ENCODE results near the gene CHN1. TPM values are rescaled to one million over a fixed set of nuclear protein-coding genes. Genes with fewer than 3 reads are reported as not detected.

The CHN1 gene
- total RNA-seq, 2 donors from 2014 or later: 6.7 to 9.4 TPM

DNA sequence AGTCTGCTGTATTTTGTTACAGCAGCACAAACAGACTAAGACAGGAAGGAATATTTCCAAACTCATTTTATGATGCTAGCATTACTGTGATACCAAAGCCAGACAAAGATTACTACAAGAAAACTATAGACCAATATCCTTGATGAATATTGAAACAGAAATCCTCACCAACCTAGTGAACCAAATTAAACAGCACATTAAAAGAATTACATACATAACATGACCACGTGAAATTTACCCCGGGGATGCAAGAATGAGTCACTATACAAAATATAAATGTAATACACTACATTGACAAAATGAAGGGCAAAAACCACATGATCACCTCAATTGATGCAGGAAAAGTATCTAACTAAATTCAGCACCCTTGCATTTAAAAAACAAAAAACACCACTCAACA is 112.6 kb downstream of the CHN1 start:
- no peak for ATAC-seq
- no peak for DNase-seq
- intact Hi-C loops (cut with DNase I): no loop called here

DNA sequence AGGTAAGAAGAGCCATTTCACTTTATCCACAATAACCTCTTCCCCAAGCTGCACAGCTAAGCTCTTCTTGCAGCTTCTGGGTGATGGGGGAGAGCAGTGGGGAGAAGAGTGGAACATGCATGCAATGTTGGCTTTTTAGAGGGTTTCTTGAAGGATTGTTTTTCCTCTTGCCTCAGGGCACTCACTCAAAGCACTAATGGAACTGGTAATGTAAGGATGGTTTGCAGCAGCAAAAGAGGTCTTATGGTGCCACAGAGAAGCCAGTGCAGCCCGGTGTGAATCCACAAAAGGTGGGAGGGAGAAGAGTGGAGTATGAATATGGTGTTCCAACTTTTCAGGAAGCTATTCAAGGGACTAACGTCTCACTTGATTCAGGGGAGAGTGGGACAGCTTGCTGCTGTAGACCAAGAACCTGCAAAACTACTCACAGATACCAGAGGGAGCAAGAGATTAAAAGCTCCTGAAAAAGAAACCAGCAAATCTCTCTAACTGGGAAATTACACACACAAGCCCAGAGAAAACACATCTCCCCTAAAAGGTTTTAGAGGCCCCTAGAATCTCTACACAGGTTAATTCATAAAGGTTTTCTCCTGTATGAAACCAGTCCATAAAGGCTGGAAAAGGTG is 116.4 kb downstream of the CHN1 start:
- ATAC-seq (no peak), DNase-seq (no peak)
- intact Hi-C loops (cut with DNase I): no loop called here

DNA sequence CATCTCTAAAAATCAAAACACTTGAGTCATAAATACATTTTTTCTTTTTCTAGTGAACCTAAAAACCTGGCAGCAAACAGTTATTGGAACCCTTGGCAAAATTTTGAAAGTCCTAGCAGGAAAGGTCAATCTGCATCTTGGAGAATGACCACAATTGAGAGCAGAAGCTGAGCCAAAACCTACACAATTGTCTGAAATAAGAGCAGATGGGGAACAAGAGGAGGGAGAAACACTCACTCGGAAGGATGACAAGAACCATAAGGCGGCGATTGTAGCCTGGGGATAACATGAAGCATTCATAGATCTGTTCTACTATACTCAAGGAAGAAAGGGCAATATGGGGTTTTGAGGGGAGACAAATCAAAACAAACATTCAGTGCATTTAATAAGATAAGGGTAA is 117.0 kb downstream of the CHN1 start:
- no peak for DNase-seq
- no peak for ATAC-seq
- intact Hi-C loops (cut with DNase I): no loop called here

DNA sequence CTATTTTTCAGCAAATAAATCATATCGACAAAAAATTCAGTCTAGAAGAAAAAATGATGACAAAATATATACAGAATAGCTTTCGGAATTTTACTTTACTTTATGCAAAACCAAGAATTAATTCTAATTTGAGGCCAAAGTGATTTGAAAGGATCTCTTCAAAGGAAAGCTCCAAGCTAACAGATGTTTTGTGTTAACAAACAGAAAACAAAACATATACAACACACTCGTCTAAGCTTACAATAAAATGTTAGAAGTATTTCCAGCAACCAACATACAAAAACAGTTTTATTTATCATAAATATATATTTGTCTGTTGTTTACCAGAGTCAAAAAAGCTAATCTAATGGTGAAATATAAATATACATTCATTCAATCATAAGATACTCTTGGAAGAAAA is 122.8 kb downstream of the CHN1 start:
- DNase-seq: no peak
- ATAC-seq: no peak
- intact Hi-C loops (cut with DNase I): no loop called here

DNA sequence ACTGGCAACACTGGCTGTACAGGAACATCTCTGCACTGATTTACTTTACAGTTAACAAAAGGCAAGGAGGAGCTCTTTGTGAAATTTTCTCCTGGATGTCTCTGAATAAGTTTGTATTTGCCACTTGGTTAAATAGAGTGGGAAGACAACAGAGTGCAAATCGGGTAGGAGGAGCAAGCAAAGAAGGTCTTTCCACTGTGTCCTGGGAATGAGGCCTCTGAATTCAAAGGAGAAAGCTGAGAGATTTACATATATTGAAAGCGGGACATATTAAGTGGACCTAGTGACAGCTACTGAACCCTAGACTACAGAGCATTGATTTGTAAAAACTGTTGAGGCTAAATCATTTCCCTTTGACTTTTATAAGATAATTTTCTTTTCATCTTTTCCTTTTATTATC is 123.5 kb downstream of the CHN1 start:
- intact Hi-C loops (cut with DNase I): no loop called here
- ATAC-seq: no peak

DNA sequence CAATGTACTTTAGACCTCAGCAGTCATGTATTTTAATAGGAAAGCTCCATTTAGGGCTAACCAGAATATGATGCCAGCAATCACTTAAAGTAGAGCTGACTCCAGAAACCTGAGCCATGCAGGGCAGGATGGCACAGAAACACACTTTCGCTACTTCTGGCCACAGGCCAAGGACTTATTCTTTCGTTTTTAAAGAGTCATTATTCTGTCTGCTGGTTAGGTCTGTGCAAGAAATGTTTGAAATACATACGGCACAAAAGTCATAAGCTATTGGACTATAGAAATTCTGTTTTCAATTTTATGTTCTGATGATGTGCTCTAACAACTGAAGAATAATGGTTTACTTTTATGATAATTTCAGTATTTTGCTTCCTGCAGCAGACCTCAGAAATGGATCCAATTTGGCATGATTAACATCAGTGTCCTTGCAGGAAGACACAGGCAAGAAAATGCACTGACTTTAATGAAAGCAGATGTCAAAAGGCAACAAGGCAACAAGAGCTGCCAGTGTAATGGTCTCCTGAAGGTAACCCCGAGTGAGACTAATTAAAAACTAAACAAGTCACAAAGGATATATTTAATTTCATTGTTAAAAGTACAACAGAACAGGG is 126.5 kb downstream of the CHN1 start:
- peak in 1 of 2 donors; percentile 24 for ATAC-seq
- DNase-seq: peak; percentile 29
- intact Hi-C loops (cut with DNase I): no loop called here

More for the DNA sequence above, 123.5 kb downstream of the CHN1 start:
- DNase-seq: no peak

DNA sequence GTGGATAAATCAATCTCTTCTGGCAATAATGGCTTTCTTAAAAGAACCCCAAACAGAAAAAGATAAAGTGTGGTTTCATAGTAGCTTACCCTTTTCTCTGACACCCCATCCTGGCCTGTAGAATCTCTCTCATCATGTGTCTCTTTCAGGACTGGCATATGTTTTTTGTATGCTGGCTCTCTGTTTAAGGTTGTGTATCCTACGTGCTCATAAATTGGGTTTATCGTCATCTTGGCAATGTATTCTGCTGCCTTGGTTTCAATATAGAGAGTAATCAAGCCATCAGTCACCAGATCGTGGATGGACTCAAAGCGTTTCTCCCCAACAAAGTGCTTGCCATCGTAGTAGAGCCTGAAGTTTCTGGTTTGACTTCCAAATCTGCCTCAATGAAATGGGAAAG is 127.4 kb downstream of the CHN1 start:
- intact Hi-C loops (cut with DNase I): no loop called here
- ATAC-seq (no peak), DNase-seq (no peak)

DNA sequence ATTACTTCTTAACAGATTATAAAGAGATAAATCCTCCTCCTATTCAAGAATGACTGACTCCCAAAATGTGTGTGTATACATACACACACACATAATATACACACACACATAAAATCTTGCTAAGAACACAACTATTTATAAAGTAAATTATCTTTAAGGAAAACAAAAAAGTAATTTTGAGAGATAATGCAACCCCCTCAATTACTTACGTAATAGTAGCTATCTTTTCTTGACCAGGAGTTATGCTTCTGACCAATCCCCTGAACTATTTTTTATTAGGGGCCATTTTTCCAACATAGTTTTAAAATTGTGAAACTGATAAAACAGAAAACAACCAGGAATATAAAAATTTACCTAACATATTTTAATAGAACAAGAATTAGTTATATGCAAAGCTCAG is 127.9 kb downstream of the CHN1 start:
- no peak for ATAC-seq

DNA sequence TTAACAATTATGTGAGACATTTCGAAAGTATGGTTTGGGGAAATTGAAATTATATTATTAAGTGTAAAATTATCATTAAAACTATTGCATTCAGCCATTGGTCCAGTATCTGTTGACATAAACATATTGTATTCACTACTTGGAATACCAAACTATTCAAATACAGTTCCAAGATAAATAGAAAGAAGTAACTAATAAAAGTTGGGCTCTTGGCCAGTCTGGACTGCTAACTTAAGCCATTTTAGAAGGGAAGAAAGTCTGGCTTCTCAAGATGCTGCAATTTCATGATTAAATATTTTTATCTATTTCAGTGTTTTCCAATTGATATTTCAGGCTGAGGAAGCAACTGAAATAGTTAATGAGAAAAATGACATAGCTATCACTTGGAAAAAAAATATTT is 131.1 kb downstream of the CHN1 start:
- ATAC-seq (no peak), DNase-seq (no peak)
- intact Hi-C loops (cut with DNase I): no loop called here

More for the DNA sequence above, 127.9 kb downstream of the CHN1 start:
- no peak for DNase-seq
- intact Hi-C loops (cut with DNase I): no loop called here

DNA sequence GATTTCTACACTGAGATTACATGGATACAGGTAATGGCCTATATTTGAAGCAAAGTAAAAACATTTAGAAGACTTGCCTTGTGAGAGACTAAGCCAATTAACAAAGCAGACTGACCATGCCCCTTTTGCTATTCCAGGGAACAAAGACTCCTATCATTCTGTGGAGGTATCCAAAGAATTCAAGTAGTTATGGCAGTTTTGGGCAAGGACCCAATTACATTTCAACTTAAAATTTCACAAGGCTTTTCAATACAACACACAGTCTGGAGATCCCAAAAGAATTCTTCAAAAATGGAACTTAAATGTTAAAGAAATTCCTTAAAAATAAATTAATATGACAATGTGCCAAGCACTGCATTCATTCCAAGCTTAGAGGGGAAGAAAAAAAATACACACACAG is 131.7 kb downstream of the CHN1 start:
- intact Hi-C loops (cut with DNase I): no loop called here
- no peak for DNase-seq

DNA sequence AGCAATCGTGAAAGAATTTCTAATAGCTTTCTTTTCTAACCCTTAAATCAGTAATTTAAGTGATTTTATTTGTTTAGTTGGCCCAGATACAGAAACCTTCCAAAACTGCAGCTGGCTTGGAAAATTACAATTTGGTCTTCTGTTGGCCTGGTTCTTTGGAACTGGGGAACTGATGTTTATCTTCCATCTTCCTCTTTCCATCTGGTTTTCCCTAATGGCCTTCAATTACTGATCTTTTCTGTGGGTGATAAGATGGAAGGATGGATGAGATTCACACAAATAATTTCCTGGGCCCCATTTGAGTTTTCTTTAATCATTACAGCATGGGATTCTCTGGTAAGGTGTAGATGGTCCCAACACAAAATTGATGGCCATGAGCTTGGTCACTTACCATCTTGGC is 134.4 kb downstream of the CHN1 start:
- intact Hi-C loops (cut with DNase I): no loop called here
- DNase-seq (no peak), ATAC-seq (no peak)

More for the DNA sequence above, 131.7 kb downstream of the CHN1 start:
- no peak for ATAC-seq

DNA sequence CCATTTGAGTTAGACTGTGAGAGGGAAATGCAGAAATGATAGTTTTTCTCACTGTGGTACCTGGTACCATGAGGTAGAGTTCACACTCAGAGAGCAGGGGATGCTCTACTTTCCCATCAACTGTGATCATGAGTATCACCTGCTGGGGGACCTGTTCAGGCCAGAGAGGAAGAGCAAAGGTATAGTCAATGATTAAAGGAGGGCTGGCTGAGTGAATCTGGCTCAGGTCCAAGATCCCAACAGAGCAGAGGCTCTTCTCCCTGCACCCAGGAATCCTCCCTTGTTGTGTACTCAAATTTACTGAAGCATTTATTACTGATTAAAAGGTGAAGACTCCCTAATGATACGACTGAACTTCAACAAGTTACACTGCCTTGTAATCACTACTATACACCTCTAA is 136.3 kb downstream of the CHN1 start:
- intact Hi-C loops (cut with DNase I): no loop called here
- no peak for DNase-seq
- ATAC-seq: no peak

DNA sequence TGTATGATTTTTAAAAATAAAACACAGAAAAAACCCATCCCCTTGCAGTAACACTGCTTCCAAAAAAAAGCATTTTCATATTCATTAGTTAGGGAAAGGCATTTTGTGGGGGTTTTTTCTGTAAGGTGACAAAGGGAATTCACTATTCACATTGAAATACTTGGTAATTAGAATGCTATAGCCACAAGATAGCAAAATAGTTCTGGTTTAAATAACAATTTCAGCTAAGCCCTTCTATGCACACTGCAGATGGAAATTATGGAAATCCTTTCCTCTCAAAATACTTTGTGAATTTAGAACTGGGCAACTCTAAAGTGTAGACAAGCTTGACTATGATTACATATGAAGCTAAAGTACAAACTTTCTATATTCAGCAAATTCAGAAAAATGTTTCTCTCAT is 138.8 kb downstream of the CHN1 start:
- ATAC-seq (no peak), DNase-seq (no peak)
- intact Hi-C loops (cut with DNase I): no loop called here

DNA sequence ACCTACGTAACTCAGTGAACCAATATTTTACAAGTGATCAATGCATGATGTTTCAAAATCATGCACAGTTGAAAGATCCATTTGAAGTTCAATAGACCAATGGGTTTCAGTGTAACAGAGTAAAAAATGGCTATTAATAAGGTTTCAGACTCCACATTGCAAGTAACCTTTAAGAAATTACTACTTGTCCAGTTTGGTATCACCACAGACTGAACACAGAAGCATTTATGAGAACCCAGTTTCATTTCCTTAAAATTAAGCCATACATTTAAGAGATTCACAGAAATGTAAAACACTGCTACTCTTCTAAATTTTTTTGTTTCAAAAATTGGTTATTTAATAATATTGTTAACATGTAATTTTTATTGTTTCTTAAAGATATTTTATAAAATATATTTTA is 142.0 kb downstream of the CHN1 start:
- intact Hi-C loops (cut with DNase I): no loop called here
- no peak for DNase-seq
- ATAC-seq: no peak

DNA sequence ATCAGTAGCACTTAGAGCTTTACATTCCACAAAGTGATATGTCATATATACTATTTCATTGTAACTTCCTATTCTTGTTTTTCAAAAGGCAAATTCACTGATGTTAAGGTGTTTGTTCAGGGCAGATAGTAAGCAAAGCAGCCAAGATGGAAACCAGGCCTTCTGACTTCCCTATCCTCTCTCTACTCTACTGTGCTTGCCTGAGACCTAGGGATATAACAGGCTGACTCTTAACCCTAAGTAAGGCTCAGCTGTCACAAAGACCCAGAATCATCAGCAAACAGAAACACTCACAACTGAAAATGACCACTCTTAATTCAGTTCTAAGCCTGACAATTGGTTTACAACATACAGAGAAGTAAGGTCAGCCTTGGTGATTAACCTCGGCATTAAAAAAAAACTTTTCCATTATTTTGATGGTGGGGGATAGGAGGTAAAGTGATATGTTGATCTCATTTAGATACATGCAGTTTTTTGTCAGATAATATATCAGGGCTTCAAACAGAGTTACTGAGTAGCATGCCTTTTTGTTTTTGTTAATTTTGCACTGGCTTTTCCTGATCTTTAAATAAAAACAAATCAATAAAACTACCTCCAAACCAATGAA is 145.5 kb downstream of the CHN1 start:
- intact Hi-C loops (cut with DNase I): no loop called here
- no peak for DNase-seq
- ATAC-seq: no peak

DNA sequence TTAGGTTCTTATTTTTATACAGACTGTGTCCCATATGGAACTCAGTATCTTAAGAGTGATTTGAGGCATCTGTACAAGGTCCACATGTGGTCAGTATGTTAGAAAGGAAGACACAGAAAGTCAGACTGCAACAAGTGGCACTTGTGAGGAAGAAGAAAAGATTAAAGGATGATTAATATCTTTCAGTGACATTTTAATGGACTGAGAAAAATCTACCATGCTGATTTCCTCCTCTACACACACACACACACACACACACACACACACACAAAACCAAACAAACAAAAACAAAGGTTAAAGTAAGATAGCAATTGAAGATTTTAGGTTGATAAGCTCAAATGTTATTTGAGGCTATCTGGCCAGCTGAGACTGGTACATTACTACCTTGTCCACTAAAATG is 146.4 kb downstream of the CHN1 start:
- intact Hi-C loops (cut with DNase I): no loop called here
- ATAC-seq (no peak), DNase-seq (no peak)

DNA sequence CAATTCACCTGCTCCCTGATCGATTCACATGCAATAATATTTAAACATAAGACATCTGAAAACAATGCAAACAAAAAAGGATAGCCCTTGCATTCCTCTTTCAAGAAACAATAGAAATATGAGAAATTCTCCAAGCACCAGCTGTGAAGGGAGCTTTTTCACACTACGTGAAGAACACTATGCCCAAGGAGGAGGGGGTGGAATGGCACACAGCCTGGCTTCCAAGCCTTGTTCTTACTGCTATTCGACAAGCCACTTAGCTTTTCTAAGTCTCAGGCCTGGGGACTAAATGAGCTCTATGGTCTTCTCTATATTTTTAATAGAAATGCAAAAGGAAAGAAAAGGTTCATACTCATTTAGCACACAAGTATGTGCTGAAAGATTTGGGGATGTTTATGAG is 148.7 kb downstream of the CHN1 start:
- no peak for DNase-seq
- intact Hi-C loops (cut with DNase I): no loop called here
- ATAC-seq: no peak

DNA sequence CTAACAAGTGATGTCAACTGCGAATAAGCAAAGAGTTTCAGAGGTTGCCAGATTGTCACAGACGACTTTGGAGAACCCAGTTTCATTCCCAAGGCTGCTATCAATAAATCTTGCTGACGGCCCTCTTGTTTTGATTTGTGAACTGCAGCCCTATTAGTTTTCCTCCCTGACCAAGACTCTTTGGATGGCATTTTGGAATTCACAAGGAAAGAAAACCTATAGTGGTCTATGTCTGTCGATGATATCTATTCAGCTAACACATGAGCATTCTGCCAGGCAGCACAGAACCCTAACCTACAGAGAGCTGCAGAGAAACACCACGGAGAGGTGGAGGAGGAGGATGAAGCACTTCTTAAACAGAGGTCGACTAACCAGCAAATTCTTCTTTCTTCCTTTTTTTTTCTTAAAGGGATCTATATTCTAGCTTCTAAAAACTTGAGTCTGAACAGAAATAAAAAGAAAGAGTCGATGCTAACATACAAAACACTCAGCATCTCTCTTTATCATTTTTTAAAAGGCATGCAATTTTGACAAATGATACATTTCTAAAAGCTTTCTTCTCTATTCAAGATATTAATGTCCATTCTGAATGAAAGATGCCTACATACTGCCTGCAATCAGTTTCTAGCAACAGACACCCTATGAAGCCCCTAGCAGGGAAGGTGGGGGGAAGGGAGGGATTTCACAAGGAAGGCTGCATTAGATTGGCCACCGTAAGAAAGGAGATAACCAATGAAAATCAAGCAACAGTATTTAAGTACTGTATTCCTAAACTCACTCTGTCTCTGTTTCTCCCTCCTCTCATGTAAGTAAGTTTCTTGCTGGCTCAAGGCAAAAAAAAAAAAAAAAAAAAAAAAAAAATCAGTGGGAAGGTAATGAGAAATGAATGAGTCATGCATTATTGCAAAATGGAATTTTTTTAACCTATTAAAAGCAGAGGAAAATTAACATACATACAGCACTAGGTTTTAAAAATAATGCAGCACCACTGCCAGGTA is 157.9 kb downstream of the CHN1 start:
- intact Hi-C loops (cut with DNase I): no loop called here
- no peak for DNase-seq
- peak; percentile 81 to 98 for ATAC-seq

DNA sequence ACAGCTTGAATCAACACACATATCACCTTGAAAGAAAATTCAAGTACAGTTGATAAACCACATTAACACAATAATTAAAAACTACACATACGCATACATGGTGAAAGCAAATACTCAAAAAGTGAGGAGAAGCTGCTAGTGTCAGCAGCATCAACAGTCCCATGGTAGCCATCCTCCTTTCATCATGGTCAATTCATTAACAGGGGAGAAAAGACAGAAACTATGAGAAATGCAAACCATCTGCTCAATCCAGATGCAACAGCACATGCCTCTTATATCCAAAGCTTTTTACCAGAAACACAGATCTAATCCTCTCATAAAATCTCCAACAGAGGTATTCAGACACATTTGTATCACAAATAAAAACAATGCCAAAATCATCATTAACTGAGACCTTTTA is 159.0 kb downstream of the CHN1 start:
- no peak for ATAC-seq
- intact Hi-C loops (cut with DNase I): no loop called here
- DNase-seq: no peak

DNA sequence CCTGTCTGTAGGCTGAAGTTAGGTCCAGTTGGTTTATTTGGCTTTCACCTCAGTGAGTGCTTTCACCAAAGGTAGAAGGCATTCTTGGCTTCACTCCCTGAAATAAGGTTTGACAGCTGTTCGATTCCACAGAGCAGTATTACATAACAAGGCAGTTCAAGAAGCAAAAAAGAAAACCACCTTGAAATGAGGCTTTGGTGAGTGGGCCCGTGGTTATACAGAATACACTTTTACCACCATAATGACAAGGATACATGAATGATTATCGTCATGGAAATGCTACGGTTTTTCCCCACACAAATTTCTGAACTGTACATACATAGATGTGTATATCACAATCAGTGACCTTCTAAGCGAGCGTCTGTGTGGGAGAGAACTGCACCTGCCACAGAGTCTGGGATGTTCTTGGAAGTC is 160.9 kb downstream of the CHN1 start:
- intact Hi-C loops (cut with DNase I): no loop called here
- DNase-seq (no peak), ATAC-seq (no peak)

Measured in left cardiac atrium (tissue), 4 donors.